ENCODE measurements around the gene BAIAP2L1. TPM values are rescaled to one million over a fixed set of nuclear protein-coding genes. Genes with fewer than 3 reads are reported as not detected.

Gene BAIAP2L1
- total RNA-seq, 1 donor from 2014 or later: 21.1 TPM

GRCh38 chr7:98267303-98267702 lies 133.6 kb downstream of the BAIAP2L1 start:
- H3K27me3 ChIP-seq (ENCODE audit: low read depth): no peaks in the 10 kb centered on the region
- no peaks in the 10 kb centered on the region for H3K36me3 ChIP-seq
- peaks cover 5% of the 10 kb centered on the region for H3K4me1 ChIP-seq
- TF ChIP-seq, protein P1, sequence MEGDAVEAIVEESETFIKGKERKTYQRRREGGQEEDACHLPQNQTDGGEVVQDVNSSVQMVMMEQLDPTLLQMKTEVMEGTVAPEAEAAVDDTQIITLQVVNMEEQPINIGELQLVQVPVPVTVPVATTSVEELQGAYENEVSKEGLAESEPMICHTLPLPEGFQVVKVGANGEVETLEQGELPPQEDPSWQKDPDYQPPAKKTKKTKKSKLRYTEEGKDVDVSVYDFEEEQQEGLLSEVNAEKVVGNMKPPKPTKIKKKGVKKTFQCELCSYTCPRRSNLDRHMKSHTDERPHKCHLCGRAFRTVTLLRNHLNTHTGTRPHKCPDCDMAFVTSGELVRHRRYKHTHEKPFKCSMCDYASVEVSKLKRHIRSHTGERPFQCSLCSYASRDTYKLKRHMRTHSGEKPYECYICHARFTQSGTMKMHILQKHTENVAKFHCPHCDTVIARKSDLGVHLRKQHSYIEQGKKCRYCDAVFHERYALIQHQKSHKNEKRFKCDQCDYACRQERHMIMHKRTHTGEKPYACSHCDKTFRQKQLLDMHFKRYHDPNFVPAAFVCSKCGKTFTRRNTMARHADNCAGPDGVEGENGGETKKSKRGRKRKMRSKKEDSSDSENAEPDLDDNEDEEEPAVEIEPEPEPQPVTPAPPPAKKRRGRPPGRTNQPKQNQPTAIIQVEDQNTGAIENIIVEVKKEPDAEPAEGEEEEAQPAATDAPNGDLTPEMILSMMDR (IDR thresholded peaks at IDR 0.05): no peak
- H3K9me3 ChIP-seq: no peaks in the 10 kb centered on the region
- H3K27ac ChIP-seq: no peak overlapping the region
- no peak overlapping the region for H3K4me3 ChIP-seq
- DNase-seq (no peak), ATAC-seq (peak in 1 of 2 donors; percentile 8)
- intact Hi-C loops (cut with DNase I): no loop called here

DNA sequence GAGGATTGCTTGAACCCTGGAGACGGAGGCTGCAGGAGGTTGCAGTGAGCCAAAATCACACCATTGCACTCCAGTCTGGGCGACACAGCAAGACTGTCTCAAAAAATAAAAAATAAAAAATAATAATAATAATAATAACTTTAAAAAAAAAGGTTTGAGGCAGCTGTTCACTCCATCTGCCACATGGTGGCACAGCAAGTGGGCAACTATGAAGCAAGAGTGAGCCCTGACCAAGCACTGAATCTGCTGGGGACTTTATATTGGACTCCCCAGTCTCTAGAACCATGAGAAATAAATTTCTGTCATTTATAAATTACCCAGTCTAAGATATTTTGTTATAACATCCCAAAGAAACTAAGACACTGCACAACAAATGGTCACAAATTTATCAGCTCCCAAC lies 134.1 kb downstream of the BAIAP2L1 start:
- H3K27ac ChIP-seq: no peak overlapping the region
- DNase-seq (no peak), ATAC-seq (peak; percentile 72 to 84)
- no peaks in the 10 kb centered on the region for H3K9me3 ChIP-seq
- H3K27me3 ChIP-seq (ENCODE audit: low read depth): no peaks in the 10 kb centered on the region
- TF ChIP-seq, protein P1 (IDR thresholded peaks at IDR 0.05): peak; percentile 43
- H3K4me1 ChIP-seq: peaks cover 5% of the 10 kb centered on the region
- no peaks in the 10 kb centered on the region for H3K36me3 ChIP-seq
- intact Hi-C loops (cut with DNase I): no loop called here
- H3K4me3 ChIP-seq: no peak overlapping the region

DNA sequence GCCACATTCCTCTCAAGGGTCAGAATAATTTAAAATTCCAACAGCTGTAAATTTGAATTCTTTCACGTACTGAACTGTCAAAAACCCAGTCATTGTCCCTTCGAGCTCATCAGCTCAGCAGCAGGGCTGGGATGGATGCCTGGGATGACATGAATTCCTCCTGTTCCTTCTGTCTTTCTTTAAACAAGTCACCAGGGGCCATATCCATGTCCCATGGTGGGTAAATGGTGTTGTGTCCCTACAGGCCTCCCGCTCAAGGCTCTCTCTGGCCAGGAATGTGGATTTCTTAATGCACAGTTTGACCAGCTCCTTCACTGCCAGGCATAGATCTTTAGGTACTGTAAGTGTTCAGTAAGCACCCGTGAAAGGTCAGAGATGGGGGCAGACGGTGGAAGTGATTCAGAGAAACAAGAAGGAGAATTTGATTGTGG lies 135.0 kb downstream of the BAIAP2L1 start:
- peak; percentile 29 to 30 for ATAC-seq
- peaks cover 5% of the 10 kb centered on the region for H3K4me1 ChIP-seq
- intact Hi-C loops (cut with DNase I): no loop called here
- no peak for DNase-seq
- H3K36me3 ChIP-seq: peaks cover 8% of the 10 kb centered on the region
- no peaks in the 10 kb centered on the region for H3K9me3 ChIP-seq
- no peaks in the 10 kb centered on the region for H3K27me3 ChIP-seq (ENCODE audit: low read depth)
- no peak overlapping the region for H3K27ac ChIP-seq
- TF ChIP-seq, protein P1 (IDR thresholded peaks at IDR 0.05): no peak
- no peak overlapping the region for H3K4me3 ChIP-seq

- H3K27me3 ChIP-seq (ENCODE audit: low read depth): no peaks in the 10 kb centered on the region
- H3K9me3 ChIP-seq: no peaks in the 10 kb centered on the region
- ATAC-seq (no peak), DNase-seq (no peak)
- TF ChIP-seq, protein P1 (IDR thresholded peaks at IDR 0.05): no peak
- no peak overlapping the region for H3K4me3 ChIP-seq
- H3K4me1 ChIP-seq: peaks cover 8% of the 10 kb centered on the region
- intact Hi-C loops (cut with DNase I): no loop called here
- peaks cover 35% of the 10 kb centered on the region for H3K36me3 ChIP-seq
- no peak overlapping the region for H3K27ac ChIP-seq
Measured at GRCh38 chr7:98257701-98258100, 143.2 kb downstream of the BAIAP2L1 start.

DNA sequence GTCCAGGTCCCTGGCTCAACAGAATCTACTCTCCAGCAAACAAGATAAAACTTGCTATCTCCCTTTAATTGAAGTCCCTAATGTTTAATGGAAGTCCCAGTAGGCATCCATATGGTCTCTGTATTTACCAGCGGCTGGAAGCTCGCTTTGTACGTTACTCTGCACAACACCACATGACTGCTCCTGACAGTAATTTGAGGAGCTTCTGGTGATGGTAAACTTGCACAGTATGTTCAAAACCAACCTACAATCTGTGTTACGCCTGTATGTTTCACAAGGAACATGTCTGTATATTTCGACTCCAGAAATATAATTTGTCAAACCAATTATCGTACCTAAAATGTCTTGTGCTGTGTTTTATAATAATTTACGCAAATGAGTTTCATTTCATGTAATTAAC lies 144.5 kb downstream of the BAIAP2L1 start:
- Histone ChIP-seq H3K27ac (no peak overlapping the region), H3K27me3 (ENCODE audit: low read depth) (no peaks in the 10 kb centered on the region)
- intact Hi-C loops (cut with DNase I): no loop called here

More for the DNA sequence above, 144.5 kb downstream of the BAIAP2L1 start:
- Histone ChIP-seq H3K4me1 (peaks cover 13% of the 10 kb centered on the region), H3K36me3 (peaks cover 32% of the 10 kb centered on the region), H3K9me3 (no peaks in the 10 kb centered on the region), H3K4me3 (no peak overlapping the region)
- ATAC-seq (no peak), DNase-seq (no peak)
- TF ChIP-seq, protein P1 (IDR thresholded peaks at IDR 0.05): no peak

Measured in lower lobe of right lung (tissue), 2 donors.